Mammary epithelial cell (primary cell): ENCODE results near the gene ISCA1.
"Not testable (repeated sequence)": the region's sequence is repeated elsewhere in the genome, so short reads cannot be mapped to it uniquely, and the experiment has no call there.

ENCODE experiments used
- EZH2 ChIP-seq: IDR thresholded peaks from 2 replicates; pipeline ENCODE4 v1.6.1; 2012; ENCODE audit warnings: low read length, inconsistent platforms, borderline replicate concordance
- TF ChIP-seq, protein P1 (sequence below), 2 donors: IDR thresholded peaks in 1 of 2; conservative IDR thresholded peaks in 1 of 2; 2 replicates each; pipeline ENCODE4 v1.5.1; 2011 to 2012; ENCODE audit warnings: inconsistent platforms in 2 of 2, low read length in 2 of 2, mild to moderate bottlenecking in 2 of 2, control low read depth in 1 of 2, low read depth in 1 of 2; ENCODE audit not compliant: insufficient read depth in 1 of 2; ENCODE audit errors: extremely low read depth in 1 of 2

DNA sequence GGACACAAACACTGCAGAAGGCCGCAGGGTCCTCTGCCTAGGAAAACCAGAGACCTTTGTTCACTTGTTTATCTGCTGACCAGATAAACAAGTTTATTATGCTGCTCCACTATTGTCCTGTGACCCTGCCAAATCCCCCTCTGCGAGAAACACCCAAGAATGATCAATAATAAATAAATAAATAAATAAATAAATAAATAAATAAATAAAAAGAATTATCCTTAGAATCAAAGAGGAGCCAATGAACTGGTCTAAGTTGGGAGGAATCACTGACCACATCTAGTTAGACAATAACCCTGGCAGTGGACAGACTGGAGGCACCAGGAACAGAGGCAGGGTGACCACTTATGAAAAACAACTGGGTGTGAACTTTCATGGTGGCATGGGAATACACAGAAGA lies 30.6 kb upstream of the ISCA1 start:
- not testable (repeated sequence) for TF ChIP-seq EZH2
- TF ChIP-seq, protein P1, sequence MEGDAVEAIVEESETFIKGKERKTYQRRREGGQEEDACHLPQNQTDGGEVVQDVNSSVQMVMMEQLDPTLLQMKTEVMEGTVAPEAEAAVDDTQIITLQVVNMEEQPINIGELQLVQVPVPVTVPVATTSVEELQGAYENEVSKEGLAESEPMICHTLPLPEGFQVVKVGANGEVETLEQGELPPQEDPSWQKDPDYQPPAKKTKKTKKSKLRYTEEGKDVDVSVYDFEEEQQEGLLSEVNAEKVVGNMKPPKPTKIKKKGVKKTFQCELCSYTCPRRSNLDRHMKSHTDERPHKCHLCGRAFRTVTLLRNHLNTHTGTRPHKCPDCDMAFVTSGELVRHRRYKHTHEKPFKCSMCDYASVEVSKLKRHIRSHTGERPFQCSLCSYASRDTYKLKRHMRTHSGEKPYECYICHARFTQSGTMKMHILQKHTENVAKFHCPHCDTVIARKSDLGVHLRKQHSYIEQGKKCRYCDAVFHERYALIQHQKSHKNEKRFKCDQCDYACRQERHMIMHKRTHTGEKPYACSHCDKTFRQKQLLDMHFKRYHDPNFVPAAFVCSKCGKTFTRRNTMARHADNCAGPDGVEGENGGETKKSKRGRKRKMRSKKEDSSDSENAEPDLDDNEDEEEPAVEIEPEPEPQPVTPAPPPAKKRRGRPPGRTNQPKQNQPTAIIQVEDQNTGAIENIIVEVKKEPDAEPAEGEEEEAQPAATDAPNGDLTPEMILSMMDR (conservative IDR thresholded peaks at IDR 0.05 in 1 of 2, IDR thresholded peaks at IDR 0.05 in 1 of 2; ENCODE audit: extremely low read depth in 1 of 2, insufficient read depth in 1 of 2, low read depth in 1 of 2, low read length in 2 of 2) = not testable (repeated sequence)
